H54 (cell line): ENCODE measurements around the gene KCNJ2.

ENCODE experiments used
- DNase-seq: peaks from one replicate; pipeline ENCODE4 v3.0.0; 2011; ENCODE audit warnings: low spot score, mixed read lengths; ENCODE audit not compliant: insufficient read length
- FAIRE-seq: peaks from 3 replicates; lab custom pipeline; 2011; peaks lifted over from hg19 to GRCh38; lab: Jason Lieb, UNC
- POLR2A ChIP-seq: IDR thresholded peaks from 2 replicates; pipeline ENCODE4 v1.6.1; 2011; ENCODE audit warnings: low read depth, mild to moderate bottlenecking, low read length

KCNJ2 gene

DNA sequence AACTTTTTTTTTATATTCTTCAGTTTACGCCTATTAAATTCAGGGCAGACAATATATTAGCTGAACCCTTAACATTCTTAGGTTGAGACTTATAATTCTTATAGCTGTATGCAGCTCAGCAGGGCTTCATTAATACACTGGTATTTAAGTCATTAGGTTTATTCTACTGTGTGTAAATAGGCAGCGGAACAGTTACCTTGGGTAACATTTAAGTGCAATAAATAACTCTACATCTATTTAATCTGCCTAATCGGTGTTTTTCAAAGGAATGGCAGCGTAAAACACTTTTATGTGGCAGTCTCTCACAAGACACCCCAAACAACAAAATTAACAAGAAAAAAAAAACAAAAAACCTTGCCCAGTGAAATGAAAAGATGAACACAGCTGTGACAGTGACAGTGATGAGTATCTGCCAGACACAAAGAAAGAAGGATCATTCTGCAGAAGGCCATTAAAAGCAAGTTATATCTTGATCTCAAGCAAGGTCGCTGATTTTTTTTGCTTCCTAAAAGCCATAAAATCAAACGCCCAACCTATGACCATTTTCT is 32.6 kb downstream of the KCNJ2 start:
- DNase-seq = no peak
- no peak for TF ChIP-seq POLR2A

DNA sequence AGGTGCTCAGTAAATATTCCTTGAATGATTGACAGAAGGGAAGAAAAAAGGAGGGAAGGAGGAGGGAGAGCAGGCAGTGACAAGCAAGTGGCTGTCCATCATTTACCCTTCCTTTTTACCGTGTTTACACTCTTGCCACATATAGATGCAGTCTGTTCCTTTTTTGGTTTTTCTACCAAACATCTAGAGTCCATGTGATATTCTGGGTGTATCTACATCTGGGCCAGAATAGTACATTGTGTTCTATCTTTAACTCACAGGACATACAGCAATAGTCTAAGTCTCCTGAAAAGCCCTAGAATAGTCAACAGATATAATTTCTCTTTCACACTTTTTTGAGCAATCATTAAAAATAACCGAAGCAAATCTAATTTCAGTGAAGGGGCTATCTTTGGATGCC is 33.5 kb downstream of the KCNJ2 start:
- FAIRE-seq = no peak
- no peak for DNase-seq
- TF ChIP-seq POLR2A = no peak

More for the DNA sequence above, 32.6 kb downstream of the KCNJ2 start:
- FAIRE-seq = no peak

DNA sequence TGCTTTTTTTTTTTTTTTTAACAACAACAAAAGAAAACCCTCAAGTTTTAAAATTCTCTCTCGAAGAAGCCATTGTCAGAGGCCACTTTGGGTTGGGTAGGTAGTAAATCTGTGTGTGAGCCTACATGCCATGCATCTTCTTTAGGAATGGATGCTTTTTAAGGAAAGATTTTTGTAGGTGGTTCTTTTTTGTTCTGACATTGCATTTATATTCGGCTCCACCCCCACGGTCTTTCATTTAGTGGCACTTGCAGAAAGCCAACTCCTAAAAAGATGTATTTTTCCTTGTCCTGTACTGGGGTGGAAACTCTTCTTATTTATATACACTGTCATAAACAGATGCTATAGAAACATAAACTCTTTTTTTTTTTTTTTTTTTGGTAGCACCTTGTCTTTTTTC is 35.1 kb downstream of the KCNJ2 start:
- no peak for TF ChIP-seq POLR2A
- DNase-seq (no peak), FAIRE-seq (no peak)

DNA sequence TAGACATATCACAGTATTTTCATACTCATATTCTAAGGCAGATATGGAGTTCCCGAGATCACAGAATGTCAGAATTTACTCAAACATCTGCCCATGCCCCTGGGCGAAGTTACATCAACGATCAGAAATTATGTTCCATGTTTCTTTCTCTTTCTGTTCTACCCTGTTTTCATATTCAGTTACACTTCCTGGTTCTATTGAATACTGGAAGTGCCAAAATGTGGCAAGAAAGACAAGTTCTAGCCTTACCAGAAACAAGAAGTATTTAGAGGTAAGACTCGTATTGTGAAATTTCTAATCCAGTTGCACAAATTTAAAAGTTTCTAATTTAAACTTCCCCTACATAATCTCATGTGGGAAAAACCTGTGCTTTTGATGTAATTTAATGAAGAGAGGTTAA is 36.1 kb downstream of the KCNJ2 start:
- DNase-seq (no peak), FAIRE-seq (no peak)
- no peak for TF ChIP-seq POLR2A

DNA sequence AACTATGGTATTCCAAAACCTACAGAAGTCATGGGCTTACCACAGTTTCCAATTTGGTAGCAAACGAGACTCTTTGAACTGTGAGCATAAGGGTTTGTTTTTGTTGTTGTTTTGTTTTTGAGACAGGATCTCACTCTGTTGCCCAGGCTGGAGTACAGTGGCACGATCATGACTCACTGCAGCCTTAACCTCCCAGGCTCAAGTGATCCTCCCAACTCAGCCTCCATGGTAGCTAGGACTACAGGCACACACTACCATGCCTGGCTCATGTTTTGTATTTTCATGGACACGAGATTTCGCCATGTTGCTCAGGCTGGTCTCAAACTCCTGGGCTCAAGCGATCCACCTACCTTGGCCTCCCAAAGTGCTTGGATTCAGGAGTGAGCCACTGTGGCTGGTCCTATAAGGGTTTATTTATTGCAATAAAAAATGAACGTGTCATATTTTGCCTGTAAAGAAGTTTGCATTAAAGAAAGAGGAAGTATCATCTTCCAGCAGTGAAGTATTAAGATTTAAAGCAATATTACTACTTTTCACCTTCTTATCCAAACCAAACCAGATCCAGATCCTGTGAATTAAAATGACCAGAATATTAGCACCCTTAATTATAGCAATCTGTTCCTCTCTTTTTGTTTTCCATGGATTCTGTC is 37.2 kb downstream of the KCNJ2 start:
- FAIRE-seq (no peak), DNase-seq (no peak)
- no peak for TF ChIP-seq POLR2A

DNA sequence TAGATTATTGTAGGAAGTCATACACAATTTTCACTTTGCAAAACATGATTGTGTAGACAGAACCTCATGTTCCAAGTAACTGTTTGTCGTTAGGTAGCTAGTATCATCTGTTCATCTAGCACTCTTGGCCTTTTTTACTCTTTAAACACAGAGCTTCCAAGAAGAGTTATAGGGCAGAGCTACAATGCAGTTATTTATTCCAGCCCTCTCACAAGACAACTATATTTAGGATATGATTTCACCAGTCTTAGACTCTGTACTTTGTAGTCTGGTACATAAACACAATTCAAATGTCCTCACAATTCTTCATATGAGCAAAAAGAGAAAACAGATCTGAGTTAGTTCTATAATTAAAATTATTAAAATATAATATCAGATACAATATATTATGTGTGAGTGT is 37.9 kb downstream of the KCNJ2 start:
- DNase-seq = no peak
- no peak for TF ChIP-seq POLR2A
- no peak for FAIRE-seq

DNA sequence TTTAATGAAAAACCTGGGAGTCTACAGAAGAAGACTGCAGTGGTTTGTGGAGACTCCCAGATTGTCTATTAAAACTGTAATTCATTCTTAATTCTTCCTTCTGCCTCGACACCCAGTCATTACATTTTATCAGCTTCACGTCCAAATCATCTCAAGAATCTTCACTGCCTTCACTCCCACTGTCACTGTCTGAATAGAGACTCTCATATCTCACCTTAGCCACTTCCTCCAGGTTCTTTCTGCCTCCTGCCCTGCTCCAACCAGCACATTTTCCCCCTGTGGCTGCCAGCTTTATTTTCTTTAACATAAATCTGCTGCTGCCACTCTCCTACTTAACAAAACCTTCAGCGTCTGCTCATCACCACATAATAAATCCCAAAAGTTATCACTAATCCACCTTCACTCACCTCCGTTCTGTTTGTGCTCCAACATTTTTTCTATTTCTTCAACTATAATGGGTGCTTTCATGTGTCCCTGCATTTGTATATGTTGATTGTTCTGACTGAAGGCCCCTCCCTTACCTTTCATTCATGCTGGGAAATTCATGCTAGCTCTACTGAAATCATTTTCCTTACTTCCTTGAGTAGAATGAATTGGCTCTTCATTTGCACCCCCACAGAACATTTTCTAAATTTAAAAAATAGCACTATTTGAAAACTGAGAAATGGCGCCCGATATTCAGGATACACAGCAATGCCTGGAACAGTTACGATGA is 38.9 kb downstream of the KCNJ2 start:
- DNase-seq (no peak), FAIRE-seq (no peak)
- no peak for TF ChIP-seq POLR2A

DNA sequence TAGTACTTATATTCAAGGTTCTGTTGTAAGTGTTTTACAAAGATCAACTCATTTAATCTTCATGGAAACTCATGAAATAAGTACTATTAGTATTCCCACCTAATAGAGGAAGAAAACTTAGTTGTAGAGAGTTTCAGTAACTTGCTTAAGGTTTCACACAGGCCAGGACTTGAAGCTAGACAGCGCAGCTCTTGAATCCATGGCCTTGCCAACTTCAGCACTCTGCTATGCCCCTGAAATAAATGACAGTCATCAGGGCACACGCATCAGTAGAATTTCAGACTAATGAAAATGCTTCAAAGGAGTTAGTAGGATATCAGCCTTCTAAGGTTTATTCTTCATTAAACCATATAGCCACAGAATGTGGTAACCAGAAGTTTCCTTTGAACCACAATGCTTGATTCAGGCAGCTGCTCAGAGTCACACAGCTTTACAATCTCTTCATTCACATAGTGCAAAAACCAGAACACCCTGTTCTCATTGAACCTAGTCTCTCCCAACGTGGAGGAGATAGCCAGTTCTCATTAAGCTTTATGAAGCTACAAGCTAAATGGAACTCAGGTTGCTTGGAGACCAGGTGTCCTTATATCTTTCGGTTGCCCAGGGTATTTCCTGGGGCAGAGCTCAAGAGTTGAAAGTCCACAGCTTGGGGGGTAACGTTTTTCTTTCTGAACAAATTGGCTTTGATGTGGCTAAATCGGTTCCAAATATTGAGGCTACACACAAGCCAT is 39.7 kb downstream of the KCNJ2 start:
- FAIRE-seq = no peak
- TF ChIP-seq POLR2A = no peak
- DNase-seq = no peak

DNA sequence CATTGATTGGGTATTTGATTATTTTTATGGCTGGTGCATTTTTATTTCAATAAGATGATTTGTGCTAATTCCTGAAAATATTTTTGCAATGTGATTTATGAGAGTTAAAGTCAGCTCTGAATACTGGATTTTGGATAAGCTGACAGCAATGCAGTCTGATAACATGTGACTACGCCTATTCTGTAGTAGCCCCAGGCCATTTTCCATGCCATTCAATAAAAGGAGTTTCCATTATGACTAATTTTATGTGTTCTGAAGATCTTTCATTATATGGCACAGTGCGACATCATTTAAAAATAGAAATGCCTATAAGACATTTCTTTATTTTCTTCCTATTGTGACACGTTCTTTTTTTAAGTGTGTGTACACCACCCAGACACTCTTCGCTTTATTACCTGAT is 46.3 kb downstream of the KCNJ2 start:
- FAIRE-seq = no peak
- no peak for DNase-seq
- no peak for TF ChIP-seq POLR2A

DNA sequence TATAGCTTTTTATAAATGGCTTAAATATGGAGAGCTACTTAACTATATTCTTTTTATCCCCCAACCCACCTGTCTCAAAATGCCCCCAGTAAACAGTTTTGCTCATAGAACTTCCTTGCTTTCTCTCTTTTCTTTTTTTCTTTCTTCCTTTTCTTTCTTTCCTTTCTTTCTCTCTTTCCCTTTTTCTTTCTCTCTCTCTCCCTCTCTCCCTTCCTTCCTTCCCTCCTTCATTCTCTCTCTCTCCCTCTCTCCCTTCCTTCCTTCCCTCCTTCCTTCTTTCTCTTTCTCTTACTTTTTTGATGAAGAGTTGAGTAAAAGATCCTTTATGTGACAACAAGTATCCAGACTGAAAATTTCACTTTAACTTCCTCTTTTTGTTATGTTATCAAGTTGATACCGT is 48.2 kb downstream of the KCNJ2 start:
- FAIRE-seq = no peak
- no peak for DNase-seq

DNA sequence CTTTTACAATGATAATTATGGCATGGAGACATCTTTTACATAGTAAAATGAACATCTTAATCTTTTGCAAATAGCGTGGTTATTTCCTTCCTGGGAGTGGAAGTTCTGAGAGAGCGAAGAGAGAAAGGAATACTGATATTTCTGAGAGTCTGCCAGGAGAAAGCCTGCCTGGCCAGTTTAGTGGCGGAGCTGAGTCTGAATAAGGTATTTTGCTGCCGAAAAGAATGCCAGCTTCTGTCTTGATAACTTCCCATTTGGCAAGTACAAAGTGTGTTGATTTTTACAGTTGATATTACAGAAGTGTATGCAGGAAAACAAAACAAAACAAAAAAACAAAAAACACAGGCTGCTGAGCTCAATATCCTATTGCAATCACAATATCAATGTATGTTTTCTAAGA is 55.9 kb downstream of the KCNJ2 start:
- no peak for TF ChIP-seq POLR2A
- DNase-seq (no peak), FAIRE-seq (no peak)

More for the DNA sequence above, 48.2 kb downstream of the KCNJ2 start:
- no peak for TF ChIP-seq POLR2A
